Colon (tissue), 2 donors: ENCODE results near the gene ADCY9.
"Not testable (repeated sequence)": the region's sequence is repeated elsewhere in the genome, so short reads cannot be mapped to it uniquely, and the experiment has no call there.

Experiments used
- FAIRE-seq: peaks from 2 replicates; lab custom pipeline; 2012; peaks lifted over from hg19 to GRCh38; lab: Jason Lieb, UNC
- donor health status: control.
- donor health status: control.

The ADCY9 gene

GRCh38 chr16:4093495-4094126, 22.6 kb downstream of the ADCY9 start:
- FAIRE-seq, result no peak

- no peak for FAIRE-seq
These were observed 23.5 kb downstream of the ADCY9 start for GRCh38 chr16:4092547-4093265.

GRCh38 chr16:4091240-4092012, 24.8 kb downstream of the ADCY9 start:
- no peak for FAIRE-seq

GRCh38 chr16:4090351-4090851, 25.8 kb downstream of the ADCY9 start:
- no peak for FAIRE-seq

GRCh38 chr16:4089811-4090301, 26.4 kb downstream of the ADCY9 start:
- no peak for FAIRE-seq

GRCh38 chr16:4089251-4089810, 26.9 kb downstream of the ADCY9 start:
- no peak for FAIRE-seq

- no peak for FAIRE-seq
These were observed 28.2 kb downstream of the ADCY9 start for GRCh38 chr16:4087990-4088577.

- FAIRE-seq, result no peak
These were observed 28.9 kb downstream of the ADCY9 start for GRCh38 chr16:4087099-4087885.

GRCh38 chr16:4086153-4086552, 30.1 kb downstream of the ADCY9 start:
- no peak for FAIRE-seq

GRCh38 chr16:4085405-4085970, 30.8 kb downstream of the ADCY9 start:
- FAIRE-seq, result no peak

GRCh38 chr16:4083347-4083870, 32.8 kb downstream of the ADCY9 start:
- FAIRE-seq, result no peak

GRCh38 chr16:4082474-4083044, 33.7 kb downstream of the ADCY9 start:
- no peak for FAIRE-seq

- no peak for FAIRE-seq
These were observed 34.7 kb downstream of the ADCY9 start for GRCh38 chr16:4081521-4082021.

GRCh38 chr16:4081047-4081446, 35.2 kb downstream of the ADCY9 start:
- no peak for FAIRE-seq

GRCh38 chr16:4077174-4077649, 39.0 kb downstream of the ADCY9 start:
- no peak for FAIRE-seq

GRCh38 chr16:4075534-4075933, 40.7 kb downstream of the ADCY9 start:
- FAIRE-seq, result no peak

- FAIRE-seq, result not testable (repeated sequence)
These were observed 43.1 kb downstream of the ADCY9 start for GRCh38 chr16:4073150-4073549.

- FAIRE-seq, result no peak
These were observed 44.3 kb downstream of the ADCY9 start for GRCh38 chr16:4071686-4072561.

- no peak for FAIRE-seq
These were observed 45.3 kb downstream of the ADCY9 start for GRCh38 chr16:4070936-4071335.
